ENCODE data around the gene MMP17. TPM values are rescaled to one million over a fixed set of nuclear protein-coding genes. Genes with fewer than 3 reads are reported as not detected.

Gene MMP17
- total and polyA plus RNA-seq, 8 donors = 0.46 to 3.1 (median 2.1) TPM; not detected in 2

- Histone ChIP-seq H3K36me3 (no peaks in the 10 kb centered on the region), H3K27ac (no peak overlapping the region), H3K27me3 (peaks cover 5 to 60% (median 19%) of the 10 kb centered on the region in 3 donors), H3K9me3 (no peaks in the 10 kb centered on the region), H3K4me3 (no peak overlapping the region), H3K4me1 (peaks cover 17 to 27% (median 20%) of the 10 kb centered on the region in 4 donors)
- no peak for DNase-seq
- intact Hi-C loops (cut with DNase I; ENCODE audit: low total_unique reads) = no loop called here
- 77 to 89% (median 89%) methylated on average over 5 to 6 of the region's 6 CpGs for WGBS, 5 donors
- no peak for TF ChIP-seq CTCF (IDR thresholded peaks at IDR 0.05)
- TF ChIP-seq EP300 (IDR thresholded peaks at IDR 0.05) = no peak
- no peak for TF ChIP-seq POLR2A (IDR thresholded peaks at IDR 0.05)
- no peak for TF ChIP-seq POLR2AphosphoS5 (IDR thresholded peaks at IDR 0.05)
Measured at GRCh38 chr12:131824450-131824849, 3.7 kb upstream of the MMP17 start.

GRCh38 chr12:131825146-131825892 lies 2.9 kb upstream of the MMP17 start:
- TF ChIP-seq CTCF (IDR thresholded peaks at IDR 0.05) (no peak), POLR2A (IDR thresholded peaks at IDR 0.05) (no peak), POLR2AphosphoS5 (IDR thresholded peaks at IDR 0.05) (no peak)
- Histone ChIP-seq H3K9me3 (no peaks in the 10 kb centered on the region), H3K4me3 (no peak overlapping the region), H3K4me1 (peaks cover 25 to 35% (median 29%) of the 10 kb centered on the region in 4 donors), H3K27me3 (peaks cover 7 to 68% (median 27%) of the 10 kb centered on the region in 3 donors), H3K36me3 (no peaks in the 10 kb centered on the region), H3K27ac (no peak overlapping the region)
- no peak for DNase-seq
- intact Hi-C loops (cut with DNase I; ENCODE audit: low total_unique reads) = no loop called here
- 56 to 72% (median 64%) methylated on average over 17 to 18 of the region's 18 CpGs for WGBS, 5 donors

DNA sequence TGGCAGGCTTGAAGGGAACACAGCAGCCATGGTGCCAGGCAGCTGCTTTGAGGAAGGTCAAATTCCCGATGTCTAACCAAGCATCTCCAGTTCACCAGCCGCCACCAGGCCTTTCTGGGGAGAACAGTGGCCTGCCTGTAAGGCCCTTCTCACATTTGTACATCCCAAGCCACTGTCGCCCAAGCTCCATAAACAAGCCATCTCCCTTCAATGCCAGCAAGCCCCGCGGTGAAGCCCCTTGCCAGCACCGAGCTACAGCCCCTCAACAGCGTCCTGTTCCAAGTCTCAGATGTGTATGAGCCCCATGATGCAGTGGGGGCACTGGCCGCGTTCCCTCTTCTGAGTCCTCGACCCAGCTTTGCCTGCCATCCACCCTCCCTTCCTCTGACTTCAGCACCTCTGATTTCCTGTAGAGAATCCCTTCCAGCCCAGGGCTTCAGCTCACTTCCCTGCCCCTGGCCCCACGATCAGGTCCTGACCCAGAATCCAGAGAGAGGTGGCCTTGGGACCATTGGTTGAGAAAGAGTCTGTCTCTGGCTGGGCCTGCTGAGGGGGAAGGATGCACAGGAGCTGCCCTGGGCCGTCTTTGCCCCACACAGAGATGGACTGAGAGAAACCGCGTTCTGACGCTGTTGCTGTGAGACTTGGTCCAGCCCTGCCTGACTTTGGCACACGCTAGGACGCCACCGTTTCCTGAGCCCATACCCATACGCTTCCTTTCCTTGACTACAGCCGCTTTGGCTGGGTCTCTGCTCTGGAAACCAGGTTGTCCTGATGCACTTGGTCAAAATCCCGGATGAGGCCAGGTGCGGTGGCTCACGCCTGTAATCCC lies 1.9 kb upstream of the MMP17 start:
- H3K9me3 ChIP-seq = no peaks in the 10 kb centered on the region
- 76 to 85% (median 81%) methylated on average over 20 to 23 of the region's 23 CpGs for WGBS, 5 donors
- DNase-seq = no peak
- peaks cover 35 to 45% (median 39%) of the 10 kb centered on the region in 4 donors for H3K4me1 ChIP-seq
- H3K27me3 ChIP-seq = peaks cover 7 to 78% (median 37%) of the 10 kb centered on the region in 3 donors
- H3K36me3 ChIP-seq = no peaks in the 10 kb centered on the region
- H3K27ac ChIP-seq = no peak overlapping the region
- H3K4me3 ChIP-seq = no peak overlapping the region
- TF ChIP-seq POLR2A (IDR thresholded peaks at IDR 0.05) = no peak
- TF ChIP-seq EP300 (IDR thresholded peaks at IDR 0.05) = no peak
- no peak for TF ChIP-seq CTCF (IDR thresholded peaks at IDR 0.05)
- no peak for TF ChIP-seq POLR2AphosphoS5 (IDR thresholded peaks at IDR 0.05)
- intact Hi-C loops (cut with DNase I; ENCODE audit: low total_unique reads) = no loop called here

DNA sequence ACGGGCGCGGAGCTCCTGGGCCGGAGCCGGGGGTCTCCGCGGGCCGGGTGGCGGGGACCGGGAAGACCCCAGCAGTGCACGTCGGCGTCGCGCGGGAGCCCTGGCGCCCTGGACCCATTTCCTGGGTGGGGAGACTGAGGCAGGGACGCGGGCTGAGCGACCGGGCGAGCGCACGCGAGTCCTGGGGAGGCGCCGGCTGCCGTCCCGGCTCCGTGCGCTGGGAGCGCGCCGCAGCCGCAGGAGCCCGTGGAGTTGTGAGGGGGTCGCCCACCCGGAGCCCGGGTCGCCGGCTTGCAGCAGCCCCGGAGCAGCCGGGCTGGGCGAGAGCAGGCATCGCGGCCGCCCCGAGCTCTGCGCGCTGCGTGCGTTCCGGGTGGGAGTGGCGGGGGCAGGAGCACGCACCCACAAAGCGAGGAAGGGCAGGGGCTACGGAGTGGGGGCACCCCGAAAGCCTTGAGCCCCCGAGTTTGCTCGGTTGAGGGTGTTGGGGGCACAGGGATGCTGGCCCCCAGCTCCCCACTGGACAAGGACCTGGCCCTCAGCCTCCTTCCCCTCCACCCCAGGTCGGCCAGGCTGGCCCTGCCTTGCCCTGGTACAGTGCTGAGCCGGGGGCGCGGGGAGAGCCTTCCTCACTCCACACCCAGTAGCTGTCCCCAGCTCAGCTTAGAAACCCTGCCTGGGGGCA lies 620 bp downstream of the MMP17 start:
- Histone ChIP-seq H3K27me3 (peaks cover 13 to 94% (median 56%) of the 10 kb centered on the region in 3 donors), H3K4me1 (peaks cover 35 to 55% (median 46%) of the 10 kb centered on the region in 4 donors), H3K36me3 (no peaks in the 10 kb centered on the region), H3K9me3 (no peaks in the 10 kb centered on the region), H3K27ac (peak overlapping the region in 2 of 5 donors; percentile 46 to 76), H3K4me3 (peak overlapping the region; percentile 43 to 59 (median 54))
- intact Hi-C loops (cut with DNase I; ENCODE audit: low total_unique reads) = no loop called here
- 0 to 3% (median 2%) methylated on average over 23 to 64 of the region's 64 CpGs for WGBS, 5 donors
- TF ChIP-seq POLR2AphosphoS5 (IDR thresholded peaks at IDR 0.05) (no peak), CTCF (IDR thresholded peaks at IDR 0.05) (no peak), EP300 (IDR thresholded peaks at IDR 0.05) (no peak), POLR2A (IDR thresholded peaks at IDR 0.05) (no peak)
- peak in 1 of 2 donors; percentile 35 for DNase-seq
